GM20000 (cell line): ENCODE data around the gene ENOX1.
A peak's percentile ranks its signal among the peaks of the same experiment; 100 is the strongest.

ENCODE experiments used
- DNase-seq: peaks from one replicate; pipeline ENCODE4 v3.0.0; 2012; ENCODE audit warnings: low spot score
- CTCF ChIP-seq: IDR thresholded peaks from 2 replicates; pipeline ENCODE4 v1.5.1; 2012; ENCODE audit warnings: mild to moderate bottlenecking, control low read depth; ENCODE audit errors: extremely low read depth, missing control alignments

The ENOX1 gene

GRCh38 chr13:43309311-43309710, 477.5 kb downstream of the ENOX1 start:
- no peak for TF ChIP-seq CTCF
- DNase-seq = no peak

- TF ChIP-seq CTCF = no peak
- DNase-seq = peak; percentile 46
Observed at GRCh38 chr13:43307921-43308433, 478.8 kb downstream of the ENOX1 start.

GRCh38 chr13:43307221-43307920, 479.4 kb downstream of the ENOX1 start:
- no peak for DNase-seq
- TF ChIP-seq CTCF = no peak

- no peak for DNase-seq
- TF ChIP-seq CTCF = no peak
Observed at GRCh38 chr13:43306372-43306771, 480.4 kb downstream of the ENOX1 start.

- no peak for DNase-seq
- no peak for TF ChIP-seq CTCF
Observed at GRCh38 chr13:43305416-43305815, 481.4 kb downstream of the ENOX1 start.

- no peak for TF ChIP-seq CTCF
- DNase-seq = no peak
Observed at GRCh38 chr13:43304945-43305344, 481.8 kb downstream of the ENOX1 start.

- no peak for DNase-seq
- TF ChIP-seq CTCF = no peak
Observed at GRCh38 chr13:43304449-43304848, 482.3 kb downstream of the ENOX1 start.
